Heart right ventricle (tissue), 16 donors: ENCODE data around the gene APPL2. TPM values are rescaled to one million over a fixed set of nuclear protein-coding genes. Genes with fewer than 3 reads are reported as not detected.

Experiments used
- ATAC-seq, 8 donors: fragments of 200-7000 bp; cut with Tn5 transposase; one replicate each; pipeline ENCODE4 v1.9.1; 2020; ENCODE audit warnings: mild to moderate bottlenecking in 8 of 8, moderate library complexity in 8 of 8, moderate number of reproducible peaks in 1 of 8
- DNase-seq, 2 donors: peaks; one replicate each; pipeline ENCODE4 v3.0.0-alpha.2; 2020
- H3K27ac ChIP-seq, 10 donors: fragments of 200-600 bp; sonication (generic) in 2 of 10; one replicate each; pipeline versions ENCODE4 v1.5.0 to v1.8.0; 2020 to 2022; ENCODE audit warnings: mild to moderate bottlenecking in 3 of 10
- H3K27me3 ChIP-seq, 7 donors: fragments of 200-600 bp; one replicate each; pipeline ENCODE4 v1.8.0; 2021 to 2022; ENCODE audit warnings: mild to moderate bottlenecking in 2 of 7
- H3K36me3 ChIP-seq, 9 donors: fragments of 200-600 bp; sonication (generic) in 1 of 9; one replicate each; pipeline versions ENCODE4 v1.5.0 to v1.8.0; 2020 to 2022; ENCODE audit warnings: mild to moderate bottlenecking in 2 of 9
- H3K4me1 ChIP-seq, 9 donors: fragments of 200-600 bp; sonication (generic) in 1 of 9; one replicate each; pipeline versions ENCODE4 v1.5.0 to v1.8.0; 2020 to 2022; ENCODE audit warnings: mild to moderate bottlenecking in 4 of 9
- H3K4me3 ChIP-seq, 10 donors: fragments of 200-600 bp; sonication (generic) in 2 of 10; one replicate each; pipeline versions ENCODE4 v1.5.0 to v1.8.0; 2020 to 2022; ENCODE audit warnings: mild to moderate bottlenecking in 7 of 10, moderate library complexity in 2 of 10
- H3K9me3 ChIP-seq, 11 donors: fragments of 200-600 bp in 10 of 11; sonication (generic) in 2 of 11; one replicate each; pipeline versions ENCODE4 v1.5.0 to v1.8.0; 2013 to 2022; ENCODE audit warnings: mild to moderate bottlenecking in 2 of 11, control low read depth in 1 of 11, moderate library complexity in 1 of 11
- CTCF ChIP-seq, 9 donors: fragments of 200-600 bp; sonication (generic) in 2 of 9; IDR thresholded peaks; one replicate each; pipeline versions ENCODE4 v1.5.0 to v1.8.0; 2021 to 2022; ENCODE audit warnings: antibody characterized with exemption in 9 of 9, mild to moderate bottlenecking in 5 of 9, moderate library complexity in 1 of 9
- WGBS, 2 donors: extraction: QIAGEN DNeasy Blood & Tissue Kit; methylation state at CpG; one replicate each; pipeline ENCODE4 v1.1.7; 2013; ENCODE audit warnings: inconsistent platforms in 1 of 2; 5-methylcytosine and 5-hydroxymethylcytosine counted together
- intact Hi-C, 10 donors: fragments of 100-400 bp; cut with DNase I; formaldehyde crosslinking; loops; one replicate each; pipeline versions ENCODE4 v1.11.1 to v1.14.2; 2022
- polyA plus RNA-seq, 2 donors: library from polyadenylated mRNA; stranded (reverse); fragments of 200-250 nt; gene quantifications; one replicate each; pipeline ENCODE4 v1.2.3, GENCODE V29; 2013
- total RNA-seq, 10 donors: library from RNA; stranded (reverse); fragmentation: NEBNext Ultra II Directional in 3 of 10; extraction: Animal tissue kit (Norgen Biotek cat#: 25700) in 3 of 10; gene quantifications; one replicate each; pipeline versions ENCODE4 v1.2.1 to v1.2.4, GENCODE V29; 2021 to 2023
- donor health status: Arrhythmogenic right ventricular cardiomyopathy.
- donor health status: ischemic (EF 13 %, LVEDD 7.1; RV severe dilation, severe dysfunction).
- donor health status: healthy with polysubstance abuse.
- donor health status: DM: no; HTN: yes; CAD: no.
- donor health status: DM: no; HTN: no; CAD: no.
- donor health status: ischemic (EF 25% LVEDD 6.9; RV normal size, moderate dysfunction).
- donor health status: ischemic (EF 25% LVEDD 5.7; RV mildly dilated, moderate dysfunction).
- donor health status: healthy.
- donor health status: DM: yes; HTN: yes; CAD: no.
- donor health status: Ischemic cardiomyopathy.
- donor health status: ischemic (EF 35%, LVEDD 5.7; RV mildly dilated, moderate dysfunction).
- donor health status: nonischemic (EF 11% LVEDD 7.7; RV severe dilation, severe dysfunction).
- donor health status: DM: yes; HTN: yes; CAD: no.
- donor health status: PGD.
- donor health status: ischemic (EF 29% LVEDD 5.4; RV normal size, mild dysfunction).
- donor health status: nonischemic (EF 23%, LVEDD 6.1; RV moderate dilation, normal function).

Gene APPL2
- total and polyA plus RNA-seq, 12 donors = 8.4 to 28.9 (median 19.0) TPM

DNA sequence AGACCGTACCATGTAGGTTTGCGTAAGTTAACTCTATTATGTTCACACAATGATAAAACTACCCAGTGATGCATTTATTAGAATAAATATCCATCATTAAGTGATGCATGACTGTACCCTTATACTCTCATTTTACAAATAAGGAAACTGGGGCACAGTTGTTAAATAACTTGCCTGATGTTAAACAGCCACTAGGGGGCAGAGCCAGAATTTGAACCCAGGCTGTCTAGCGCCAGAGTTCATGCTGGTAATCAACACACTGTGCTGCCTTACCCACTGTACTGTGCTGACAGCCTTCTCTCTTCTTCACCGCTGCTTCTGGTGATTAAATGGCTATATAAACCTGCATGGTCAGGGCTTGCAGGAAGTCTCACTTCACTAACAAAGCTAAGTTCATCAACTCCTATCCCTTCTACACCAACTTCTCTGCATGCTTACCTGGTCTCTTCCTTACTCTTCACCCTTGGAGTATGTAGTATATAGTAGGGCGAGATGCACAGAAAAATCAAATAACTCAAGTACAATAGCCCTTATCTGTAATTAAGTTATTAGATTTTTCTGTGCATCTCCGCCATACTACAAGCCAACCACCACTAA, 43.6 kb upstream of the APPL2 start:
- H3K36me3 ChIP-seq = no peaks in the 10 kb centered on the region
- no peaks in the 10 kb centered on the region for H3K4me1 ChIP-seq
- H3K9me3 ChIP-seq = no peaks in the 10 kb centered on the region
- DNase-seq (peak in 1 of 2 donors; percentile 24), ATAC-seq (peak in 4 of 8 donors; percentile 39 to 71 (median 49))
- peak; percentile 15 to 75 (median 65) for TF ChIP-seq CTCF (IDR thresholded peaks at IDR 0.05)
- WGBS, 2 donors = 68 to 76% methylated on average over 6 of the region's 6 CpGs
- peaks cover 0 to 17% (median 0%) of the 10 kb centered on the region in 7 donors for H3K27me3 ChIP-seq
- intact Hi-C loops = loop anchor here in 9 of 10 donors (1.0 to 10.0 kb wide), 5 partner anchors 102 to 105 kb away; no protein-coding TSS in a partner anchor
- H3K27ac ChIP-seq = no peak overlapping the region
- H3K4me3 ChIP-seq = no peak overlapping the region

GRCh38 chr12:105278043-105278697, 42.2 kb upstream of the APPL2 start:
- ATAC-seq = no peak

GRCh38 chr12:105275997-105276733, 40.2 kb upstream of the APPL2 start:
- Histone ChIP-seq H3K4me3 (no peak overlapping the region), H3K27me3 (peaks cover 0 to 3% (median 0%) of the 10 kb centered on the region in 7 donors), H3K36me3 (no peaks in the 10 kb centered on the region), H3K9me3 (no peaks in the 10 kb centered on the region), H3K4me1 (no peaks in the 10 kb centered on the region), H3K27ac (no peak overlapping the region)
- no peak for DNase-seq
- intact Hi-C loops = loop anchor here in 3 of 10 donors (5.0 kb wide), 1 partner anchor 106 kb away; no protein-coding TSS in a partner anchor
- ATAC-seq = no peak
- 91 to 92% methylated on average over 3 of the region's 3 CpGs for WGBS, 2 donors
- TF ChIP-seq CTCF (IDR thresholded peaks at IDR 0.05) = no peak

More at GRCh38 chr12:105278043-105278697, 42.2 kb upstream of the APPL2 start:
- Histone ChIP-seq H3K9me3 (no peaks in the 10 kb centered on the region), H3K36me3 (no peaks in the 10 kb centered on the region), H3K4me3 (no peak overlapping the region), H3K27ac (no peak overlapping the region), H3K4me1 (no peaks in the 10 kb centered on the region), H3K27me3 (peaks cover 0 to 7% (median 0%) of the 10 kb centered on the region in 7 donors)
- intact Hi-C loops = loop anchor here in 6 of 10 donors (2.0 to 5.0 kb wide), 3 partner anchors 104 to 107 kb away; no protein-coding TSS in a partner anchor
- peak in 2 of 9 donors; percentile 17 for TF ChIP-seq CTCF (IDR thresholded peaks at IDR 0.05)
- no peak for DNase-seq
- 64 to 68% methylated on average over 4 of the region's 4 CpGs for WGBS, 2 donors

- DNase-seq (no peak), ATAC-seq (no peak)
- Histone ChIP-seq H3K36me3 (no peaks in the 10 kb centered on the region), H3K27me3 (no peaks in the 10 kb centered on the region), H3K9me3 (no peaks in the 10 kb centered on the region), H3K4me1 (no peaks in the 10 kb centered on the region), H3K27ac (no peak overlapping the region), H3K4me3 (no peak overlapping the region)
- TF ChIP-seq CTCF (IDR thresholded peaks at IDR 0.05) = no peak
- intact Hi-C loops = no loop called here
- WGBS, 2 donors = 82 to 92% methylated on average over 5 of the region's 5 CpGs
These were observed 38.6 kb upstream of the APPL2 start for GRCh38 chr12:105274571-105274970.
